ENCODE results near the gene HOMER2.

The HOMER2 gene

DNA sequence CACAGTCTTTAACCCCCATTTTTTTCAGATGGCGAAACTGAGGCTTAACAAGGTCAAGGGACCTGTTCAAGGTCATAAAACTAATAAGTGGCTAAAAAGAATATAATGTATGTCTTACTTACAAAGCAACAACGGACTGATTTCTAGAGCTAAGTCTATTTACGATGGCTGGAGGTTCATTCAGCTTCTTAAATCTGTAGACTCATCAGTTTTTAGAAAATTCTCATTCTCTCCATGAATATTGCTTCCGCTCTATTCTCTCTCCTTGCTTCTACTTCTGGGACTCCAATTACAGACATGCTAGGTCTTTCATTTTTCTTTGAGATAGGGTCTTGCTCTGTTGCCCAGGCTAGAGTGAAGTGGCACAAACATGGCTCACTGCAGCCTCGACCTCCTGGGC, 74.2 kb downstream of the HOMER2 start:
- Histone ChIP-seq H3K36me3 (0 out of 2 replicates have a peak, but pooled peaks cover 3% of the 10 kb centered on the region), H3K4me3 (ENCODE audit: low read depth, low read length) (no peak overlapping the region), H3K9me3 (ENCODE audit: severe bottlenecking) (no peaks in the 10 kb centered on the region), H3K27me3 (ENCODE audit: insufficient read depth, low read depth, severe bottlenecking) (no peaks in the 10 kb centered on the region), H3K27ac (no peak overlapping the region)
- DNase-seq: no peak
- TF ChIP-seq, protein P1, sequence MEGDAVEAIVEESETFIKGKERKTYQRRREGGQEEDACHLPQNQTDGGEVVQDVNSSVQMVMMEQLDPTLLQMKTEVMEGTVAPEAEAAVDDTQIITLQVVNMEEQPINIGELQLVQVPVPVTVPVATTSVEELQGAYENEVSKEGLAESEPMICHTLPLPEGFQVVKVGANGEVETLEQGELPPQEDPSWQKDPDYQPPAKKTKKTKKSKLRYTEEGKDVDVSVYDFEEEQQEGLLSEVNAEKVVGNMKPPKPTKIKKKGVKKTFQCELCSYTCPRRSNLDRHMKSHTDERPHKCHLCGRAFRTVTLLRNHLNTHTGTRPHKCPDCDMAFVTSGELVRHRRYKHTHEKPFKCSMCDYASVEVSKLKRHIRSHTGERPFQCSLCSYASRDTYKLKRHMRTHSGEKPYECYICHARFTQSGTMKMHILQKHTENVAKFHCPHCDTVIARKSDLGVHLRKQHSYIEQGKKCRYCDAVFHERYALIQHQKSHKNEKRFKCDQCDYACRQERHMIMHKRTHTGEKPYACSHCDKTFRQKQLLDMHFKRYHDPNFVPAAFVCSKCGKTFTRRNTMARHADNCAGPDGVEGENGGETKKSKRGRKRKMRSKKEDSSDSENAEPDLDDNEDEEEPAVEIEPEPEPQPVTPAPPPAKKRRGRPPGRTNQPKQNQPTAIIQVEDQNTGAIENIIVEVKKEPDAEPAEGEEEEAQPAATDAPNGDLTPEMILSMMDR (IDR thresholded peaks at IDR 0.05; ENCODE audit: low read depth, low read length): no peak

GRCh38 chr15:82877825-82878224, 74.7 kb downstream of the HOMER2 start:
- TF ChIP-seq, protein P1 (IDR thresholded peaks at IDR 0.05; ENCODE audit: low read depth, low read length): no peak
- no peak overlapping the region for H3K27ac ChIP-seq
- no peak for DNase-seq
- no peaks in the 10 kb centered on the region for H3K27me3 ChIP-seq (ENCODE audit: insufficient read depth, low read depth, severe bottlenecking)
- no peaks in the 10 kb centered on the region for H3K9me3 ChIP-seq (ENCODE audit: severe bottlenecking)
- H3K4me3 ChIP-seq (ENCODE audit: low read depth, low read length): no peak overlapping the region
- 0 out of 2 replicates have a peak, but pooled peaks cover 3% of the 10 kb centered on the region for H3K36me3 ChIP-seq

- no peaks in the 10 kb centered on the region for H3K27me3 ChIP-seq (ENCODE audit: insufficient read depth, low read depth, severe bottlenecking)
- TF ChIP-seq, protein P1 (IDR thresholded peaks at IDR 0.05; ENCODE audit: low read depth, low read length): no peak
- H3K4me3 ChIP-seq (ENCODE audit: low read depth, low read length): no peak overlapping the region
- DNase-seq: no peak
- H3K9me3 ChIP-seq (ENCODE audit: severe bottlenecking): no peaks in the 10 kb centered on the region
- H3K36me3 ChIP-seq: 0 out of 2 replicates have a peak, but pooled peaks cover 3% of the 10 kb centered on the region
- H3K27ac ChIP-seq: no peak overlapping the region
These were observed 77.0 kb downstream of the HOMER2 start for GRCh38 chr15:82875411-82876003.

DNA sequence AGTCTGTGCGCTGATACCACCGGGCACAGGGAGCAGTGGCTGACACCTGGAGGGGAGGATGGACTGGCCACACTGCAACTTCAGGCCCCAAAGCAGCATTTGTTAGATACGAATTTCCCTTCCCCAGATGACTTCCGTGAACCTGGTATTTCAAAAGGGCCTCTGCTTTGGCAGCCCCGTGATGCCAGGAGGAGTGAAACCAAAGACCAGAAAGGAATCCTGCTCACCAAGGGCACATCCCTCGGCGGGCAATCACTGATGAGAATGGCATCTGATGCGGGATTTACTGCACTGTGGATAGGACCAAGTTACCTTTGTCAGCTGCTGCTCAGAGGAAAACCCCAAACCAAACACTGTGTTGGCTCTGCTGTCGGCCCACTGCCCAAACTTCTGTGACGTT, 77.6 kb downstream of the HOMER2 start:
- H3K27me3 ChIP-seq (ENCODE audit: insufficient read depth, low read depth, severe bottlenecking): no peaks in the 10 kb centered on the region
- H3K27ac ChIP-seq: no peak overlapping the region
- no peak for DNase-seq
- TF ChIP-seq, protein P1 (IDR thresholded peaks at IDR 0.05; ENCODE audit: low read depth, low read length): no peak
- H3K36me3 ChIP-seq: 0 out of 2 replicates have a peak, but pooled peaks cover 3% of the 10 kb centered on the region
- no peaks in the 10 kb centered on the region for H3K9me3 ChIP-seq (ENCODE audit: severe bottlenecking)
- H3K4me3 ChIP-seq (ENCODE audit: low read depth, low read length): no peak overlapping the region

- Histone ChIP-seq H3K9me3 (ENCODE audit: severe bottlenecking) (no peaks in the 10 kb centered on the region), H3K36me3 (0 out of 2 replicates have a peak, but pooled peaks cover 3% of the 10 kb centered on the region), H3K27me3 (ENCODE audit: insufficient read depth, low read depth, severe bottlenecking) (no peaks in the 10 kb centered on the region), H3K4me3 (ENCODE audit: low read depth, low read length) (no peak overlapping the region), H3K27ac (no peak overlapping the region)
- TF ChIP-seq, protein P1 (IDR thresholded peaks at IDR 0.05; ENCODE audit: low read depth, low read length): no peak
- no peak for DNase-seq
These were observed 78.3 kb downstream of the HOMER2 start for GRCh38 chr15:82874267-82874666.

All from WERI-Rb-1 (cell line).